ENCODE measurements around the gene CAPZB. TPM values are rescaled to one million over a fixed set of nuclear protein-coding genes. Genes with fewer than 3 reads are reported as not detected.

The CAPZB gene
- total RNA-seq, 2 donors from 2014 or later: 119 to 174 TPM

DNA sequence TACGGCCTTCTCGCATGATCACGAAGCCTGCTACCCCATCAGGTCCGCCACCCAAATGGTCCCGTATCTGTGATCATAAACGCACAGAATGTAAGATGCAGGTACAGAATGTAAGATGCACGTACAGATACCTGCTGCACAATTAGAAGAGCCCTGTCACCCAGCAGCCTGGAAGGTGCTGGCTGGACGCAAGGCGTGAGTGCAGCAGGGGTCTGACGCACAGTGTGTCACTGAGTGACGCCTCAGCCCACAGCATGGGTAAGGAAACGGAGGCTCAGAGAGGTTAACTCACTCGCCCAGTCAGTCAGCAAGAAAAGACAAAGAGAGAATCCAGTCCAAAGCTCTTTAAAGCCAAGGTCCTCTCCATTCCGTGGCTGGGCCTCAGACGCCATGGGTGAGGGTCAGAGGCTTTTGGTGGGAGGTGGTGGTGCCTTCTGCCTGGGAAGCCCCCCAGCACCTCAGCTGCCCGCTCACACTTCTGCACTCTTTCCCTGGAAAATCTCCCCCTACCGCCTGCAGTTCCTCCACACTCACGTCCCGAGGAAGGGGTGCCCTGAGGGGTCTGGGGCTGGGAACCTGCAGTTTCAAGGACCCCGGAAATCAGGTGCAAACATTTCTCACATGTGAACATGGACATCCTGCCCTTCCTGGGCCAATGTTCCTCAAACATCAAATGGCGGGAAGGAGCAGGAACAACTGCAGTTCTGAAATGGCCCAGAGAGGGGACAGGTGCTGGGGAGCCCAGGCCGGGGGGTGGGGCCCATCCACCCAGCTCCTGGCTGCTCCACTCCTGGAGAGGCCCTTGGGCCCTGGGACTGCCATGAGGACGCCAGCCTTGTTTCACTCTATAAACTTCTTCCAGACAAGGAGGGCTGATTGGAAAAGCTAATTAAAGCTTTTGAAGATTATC, 113.9 kb downstream of the CAPZB start:
- Histone ChIP-seq H3K36me3 (peaks cover 20% of the 10 kb centered on the region), H3K27me3 (replicated peaks; ENCODE audit: insufficient read depth) (no peaks in the 10 kb centered on the region), H3K9me3 (no peaks in the 10 kb centered on the region), H3K4me1 (ENCODE audit: control insufficient read depth in 1 of 2, low read depth in 2 of 2) (peaks cover 10 to 44% of the 10 kb centered on the region in 2 donors), H3K27ac (no peak overlapping the region), H3K4me3 (no peak overlapping the region)
- DNase-seq (ENCODE audit: low spot score) (no peak), ATAC-seq (ENCODE audit: insufficient number of reproducible peaks, low FRiP score, low read depth) (no peak)
- TF ChIP-seq, protein P1, sequence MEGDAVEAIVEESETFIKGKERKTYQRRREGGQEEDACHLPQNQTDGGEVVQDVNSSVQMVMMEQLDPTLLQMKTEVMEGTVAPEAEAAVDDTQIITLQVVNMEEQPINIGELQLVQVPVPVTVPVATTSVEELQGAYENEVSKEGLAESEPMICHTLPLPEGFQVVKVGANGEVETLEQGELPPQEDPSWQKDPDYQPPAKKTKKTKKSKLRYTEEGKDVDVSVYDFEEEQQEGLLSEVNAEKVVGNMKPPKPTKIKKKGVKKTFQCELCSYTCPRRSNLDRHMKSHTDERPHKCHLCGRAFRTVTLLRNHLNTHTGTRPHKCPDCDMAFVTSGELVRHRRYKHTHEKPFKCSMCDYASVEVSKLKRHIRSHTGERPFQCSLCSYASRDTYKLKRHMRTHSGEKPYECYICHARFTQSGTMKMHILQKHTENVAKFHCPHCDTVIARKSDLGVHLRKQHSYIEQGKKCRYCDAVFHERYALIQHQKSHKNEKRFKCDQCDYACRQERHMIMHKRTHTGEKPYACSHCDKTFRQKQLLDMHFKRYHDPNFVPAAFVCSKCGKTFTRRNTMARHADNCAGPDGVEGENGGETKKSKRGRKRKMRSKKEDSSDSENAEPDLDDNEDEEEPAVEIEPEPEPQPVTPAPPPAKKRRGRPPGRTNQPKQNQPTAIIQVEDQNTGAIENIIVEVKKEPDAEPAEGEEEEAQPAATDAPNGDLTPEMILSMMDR (IDR thresholded peaks at IDR 0.05): no peak

DNA sequence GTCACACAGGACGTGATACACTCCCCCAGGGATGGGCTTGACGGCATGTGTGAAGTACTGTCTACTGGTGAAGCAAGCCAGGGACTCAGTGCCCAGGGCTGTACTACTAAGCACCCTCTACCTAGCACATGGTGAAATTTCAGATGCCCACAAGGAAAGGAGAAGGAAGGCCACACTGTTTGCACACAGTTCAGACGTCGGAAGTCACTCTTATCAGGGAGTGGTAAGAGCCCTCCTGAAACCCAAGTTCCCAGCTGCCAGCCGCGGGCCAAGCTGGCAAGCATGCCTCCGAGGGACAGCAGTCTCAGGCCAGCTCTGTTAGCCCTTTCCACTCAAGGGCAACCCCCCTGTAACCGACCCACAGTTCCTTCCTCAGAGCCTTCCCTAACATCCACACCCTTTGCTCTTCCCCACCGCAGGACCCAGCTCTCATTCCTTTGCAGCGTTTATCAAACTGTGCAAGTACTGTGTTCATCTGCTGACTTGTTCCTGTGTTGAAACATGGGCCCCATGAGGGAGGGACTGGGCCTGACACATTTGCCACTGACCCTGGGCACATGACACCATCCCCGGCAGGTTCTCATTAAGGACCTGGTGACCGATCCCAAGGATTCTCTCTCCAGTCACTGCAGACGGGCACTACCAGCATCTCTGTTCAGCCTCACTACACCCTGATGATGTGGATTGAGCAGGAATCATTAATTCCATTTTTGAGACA, 114.7 kb downstream of the CAPZB start:
- Histone ChIP-seq H3K4me3 (no peak overlapping the region), H3K4me1 (ENCODE audit: control insufficient read depth in 1 of 2, low read depth in 2 of 2) (peaks cover 10 to 51% of the 10 kb centered on the region in 2 donors), H3K9me3 (no peaks in the 10 kb centered on the region), H3K27ac (no peak overlapping the region), H3K36me3 (peaks cover 12% of the 10 kb centered on the region), H3K27me3 (replicated peaks; ENCODE audit: insufficient read depth) (no peaks in the 10 kb centered on the region)
- DNase-seq (ENCODE audit: low spot score) (no peak), ATAC-seq (ENCODE audit: insufficient number of reproducible peaks, low FRiP score, low read depth) (no peak)
- TF ChIP-seq, protein P1 (IDR thresholded peaks at IDR 0.05): no peak

DNA sequence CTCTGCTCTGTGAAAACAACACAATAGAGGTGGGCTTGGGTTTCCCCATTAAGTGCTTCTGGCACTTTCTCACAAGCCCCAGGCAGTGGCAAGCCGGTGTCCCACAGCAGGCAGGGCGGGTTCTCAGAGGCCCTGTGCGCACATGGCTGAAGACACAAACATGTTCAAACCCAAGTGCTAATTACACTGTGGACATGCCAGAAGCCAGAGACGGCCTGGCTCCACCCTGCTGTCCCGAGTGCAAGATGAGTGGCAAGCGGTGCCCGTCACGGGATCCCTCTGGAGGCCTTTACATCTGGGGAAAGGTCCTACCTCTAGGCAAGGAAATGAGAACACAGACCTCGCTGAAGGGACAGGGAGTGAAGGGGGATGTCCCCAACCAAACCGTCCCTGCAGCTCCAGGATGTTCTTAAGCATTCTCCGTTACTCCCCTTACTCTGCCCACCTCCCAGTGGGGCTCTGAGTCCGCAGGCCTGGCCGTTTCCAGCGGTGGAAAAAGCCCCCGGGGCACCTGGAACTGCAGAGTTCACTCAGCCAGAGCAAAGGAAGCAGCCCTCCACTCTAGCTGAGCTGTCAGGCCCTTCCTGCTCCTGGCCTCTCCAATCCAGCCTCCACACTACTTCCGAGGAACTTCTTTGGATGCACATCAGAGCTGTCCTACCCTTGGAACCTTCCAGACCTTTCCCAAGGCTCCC, 115.8 kb downstream of the CAPZB start:
- Histone ChIP-seq H3K27ac (no peak overlapping the region), H3K9me3 (no peaks in the 10 kb centered on the region), H3K4me1 (ENCODE audit: control insufficient read depth in 1 of 2, low read depth in 2 of 2) (peaks cover 10 to 53% of the 10 kb centered on the region in 2 donors), H3K4me3 (no peak overlapping the region), H3K27me3 (replicated peaks; ENCODE audit: insufficient read depth) (no peaks in the 10 kb centered on the region), H3K36me3 (peaks cover 1% of the 10 kb centered on the region)
- DNase-seq (ENCODE audit: low spot score) (no peak), ATAC-seq (ENCODE audit: insufficient number of reproducible peaks, low FRiP score, low read depth) (no peak)
- TF ChIP-seq, protein P1 (IDR thresholded peaks at IDR 0.05): no peak

DNA sequence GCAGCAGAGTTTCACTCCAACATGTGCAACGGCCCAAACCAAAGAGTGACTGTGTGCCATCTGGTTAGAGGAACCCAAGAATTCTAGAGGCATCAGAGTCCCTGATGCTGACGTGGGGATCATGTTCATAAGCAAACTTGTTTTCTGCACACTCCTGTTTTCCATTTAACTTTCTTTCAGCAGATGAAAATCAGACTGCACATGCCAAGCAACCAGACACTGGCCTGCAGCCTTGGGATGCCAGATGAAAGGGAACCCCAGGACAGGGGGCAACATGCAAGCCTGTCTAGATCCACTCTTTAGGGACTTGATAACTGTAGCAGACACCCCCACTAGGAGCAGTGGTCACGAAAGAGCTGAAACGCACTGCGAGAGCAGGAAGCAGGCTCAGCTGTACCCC, 116.4 kb downstream of the CAPZB start:
- TF ChIP-seq, protein P1 (IDR thresholded peaks at IDR 0.05): no peak
- ATAC-seq (ENCODE audit: insufficient number of reproducible peaks, low FRiP score, low read depth) (no peak), DNase-seq (ENCODE audit: low spot score) (no peak)
- Histone ChIP-seq H3K4me1 (ENCODE audit: control insufficient read depth in 1 of 2, low read depth in 2 of 2) (peaks cover 10 to 52% of the 10 kb centered on the region in 2 donors), H3K4me3 (no peak overlapping the region), H3K27me3 (replicated peaks; ENCODE audit: insufficient read depth) (no peaks in the 10 kb centered on the region), H3K9me3 (no peaks in the 10 kb centered on the region), H3K27ac (no peak overlapping the region), H3K36me3 (no peaks in the 10 kb centered on the region)

DNA sequence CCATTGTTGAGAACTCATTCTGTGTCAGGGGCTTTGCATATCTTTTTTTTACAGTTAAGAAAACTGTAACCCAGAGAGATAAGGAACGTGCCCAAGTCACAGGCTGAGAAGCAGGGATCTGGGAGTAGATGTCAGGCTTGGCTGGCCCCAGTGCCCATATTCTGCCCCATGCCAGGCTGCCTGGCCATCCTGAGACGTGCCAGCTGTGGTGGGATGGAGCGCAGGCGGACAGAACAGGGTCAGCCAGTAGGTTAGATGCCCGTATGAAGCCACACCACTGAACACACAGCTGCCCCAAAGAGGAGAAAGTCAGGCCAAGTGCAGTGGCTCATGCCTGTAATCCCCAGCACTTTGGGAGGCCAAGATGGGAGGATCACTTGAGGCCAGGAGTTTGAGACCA, 117.3 kb downstream of the CAPZB start:
- no peak for DNase-seq (ENCODE audit: low spot score)
- Histone ChIP-seq H3K4me3 (no peak overlapping the region), H3K27me3 (replicated peaks; ENCODE audit: insufficient read depth) (no peaks in the 10 kb centered on the region), H3K9me3 (no peaks in the 10 kb centered on the region), H3K27ac (no peak overlapping the region), H3K4me1 (ENCODE audit: control insufficient read depth in 1 of 2, low read depth in 2 of 2) (peaks cover 10 to 46% of the 10 kb centered on the region in 2 donors), H3K36me3 (peaks cover 3% of the 10 kb centered on the region)
- ATAC-seq (ENCODE audit: insufficient number of reproducible peaks, low FRiP score, low read depth): no peak
- TF ChIP-seq, protein P1 (IDR thresholded peaks at IDR 0.05): no peak

All from thoracic aorta (tissue), 2 donors.